ENCODE data around the gene GNA12. TPM values are rescaled to one million over a fixed set of nuclear protein-coding genes. Genes with fewer than 3 reads are reported as not detected.

Gene GNA12
- total RNA-seq, 1 donor from 2014 or later = 67.2 TPM

DNA sequence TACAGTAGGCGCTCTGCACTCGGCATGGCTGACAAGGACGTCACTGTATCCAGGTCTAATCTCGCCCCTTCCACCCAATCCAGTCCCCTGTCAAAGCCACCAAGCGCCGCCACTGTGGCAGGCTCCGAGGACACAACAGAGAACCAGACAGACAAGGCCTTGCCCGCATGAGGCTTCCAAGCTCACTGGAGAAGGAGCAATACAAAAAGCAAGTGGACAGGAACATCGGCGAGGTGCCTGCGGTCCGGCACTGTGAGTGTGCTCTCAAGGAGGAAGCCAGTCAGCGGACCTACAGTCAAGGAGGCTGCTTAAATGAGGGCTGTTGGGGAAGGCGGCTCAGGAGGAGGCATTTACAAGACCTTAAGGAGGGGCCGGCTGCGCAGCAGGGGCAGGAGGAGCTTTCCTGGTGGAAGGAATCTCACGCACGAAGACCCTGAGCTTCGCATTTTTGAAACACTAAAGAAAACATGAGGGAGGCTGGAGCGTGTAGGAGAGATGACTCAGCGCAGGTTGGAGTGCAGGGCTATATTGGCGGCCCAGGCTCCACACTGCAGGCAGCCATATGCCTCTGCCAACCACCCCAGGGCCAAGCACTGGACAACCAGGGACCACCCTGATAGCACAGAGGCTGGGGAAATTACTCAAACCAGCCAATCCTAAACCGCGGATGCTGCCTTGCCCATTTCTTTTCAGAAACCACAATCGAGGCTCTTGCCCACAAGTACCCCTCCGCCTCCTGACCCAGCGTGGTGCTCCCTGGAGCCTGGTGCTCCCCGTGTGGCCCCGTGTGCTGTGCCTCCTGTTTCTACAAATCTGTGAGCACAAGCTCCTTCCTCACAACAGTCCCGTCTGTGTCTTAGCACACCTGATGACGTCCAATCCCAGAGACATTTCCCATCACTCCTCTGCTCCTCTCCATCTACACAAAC lies 28.9 kb downstream of the GNA12 start:
- no peaks in the 10 kb centered on the region for H3K27me3 Mint-ChIP-seq (ENCODE audit: low read depth, unreplicated experiment)
- Histone ChIP-seq H3K4me2 (ENCODE audit: low read length) (peak overlapping the region; percentile 48), H3K27ac (ENCODE audit: low read depth, low read length) (peak overlapping the region; percentile 63)

DNA sequence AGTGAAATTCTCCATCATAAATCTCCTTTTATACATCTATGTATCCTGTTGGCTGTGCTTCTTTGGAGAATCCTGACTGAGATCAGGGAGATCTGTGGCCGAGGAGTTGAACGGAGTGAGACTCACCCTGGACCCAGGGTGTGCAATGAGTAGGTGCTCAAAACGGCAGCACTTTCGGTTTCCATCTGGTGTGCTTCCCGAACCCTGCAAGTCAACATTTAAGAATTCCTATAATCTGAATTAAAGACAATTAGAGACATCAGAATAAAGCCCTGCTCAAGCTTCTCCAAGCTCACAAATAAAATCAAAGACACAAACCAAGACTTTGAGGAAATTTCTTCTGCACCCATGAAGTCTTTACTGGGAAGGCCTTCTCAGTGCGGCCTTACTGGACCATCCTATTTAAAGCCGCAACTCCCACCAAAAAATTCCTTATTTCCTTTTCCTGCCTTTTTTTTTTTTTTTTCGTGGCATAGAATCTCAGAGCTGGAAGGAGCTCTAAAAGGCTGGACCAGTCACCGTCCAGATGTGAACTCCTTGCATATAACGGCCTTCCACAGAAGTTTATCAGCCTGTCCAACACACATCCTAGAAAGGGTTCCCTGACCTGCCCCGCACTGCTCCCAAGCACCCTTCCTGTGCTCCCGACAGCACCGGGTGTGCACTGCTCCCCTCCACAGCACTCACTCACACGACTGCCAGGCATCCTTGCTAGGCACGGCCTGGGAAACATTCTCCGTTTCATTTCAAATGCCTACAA lies 29.7 kb downstream of the GNA12 start:
- H3K4me3 Mint-ChIP-seq (ENCODE audit: unreplicated experiment) = no peak overlapping the region
- Histone ChIP-seq H3K4me3 (ENCODE audit: insufficient read depth, low read depth, low read length) (no peak overlapping the region), H3K36me3 (ENCODE audit: insufficient read depth, low read length) (no peaks in the 10 kb centered on the region), H4K20me1 (ENCODE audit: insufficient read depth, low read length) (peaks cover 48% of the 10 kb centered on the region), H3K27me3 (ENCODE audit: insufficient read depth, low read length) (no peaks in the 10 kb centered on the region), H2AFZ (ENCODE audit: low read depth, low read length) (no peak overlapping the region), H3K79me2 (ENCODE audit: insufficient read depth, low read length) (peaks cover 93% of the 10 kb centered on the region), H3K4me2 (ENCODE audit: low read length) (peak overlapping the region; percentile 48), H3K9me3 (ENCODE audit: insufficient read depth, low read depth, low read length) (no peaks in the 10 kb centered on the region), H3K27ac (ENCODE audit: low read depth, low read length) (peak overlapping the region; percentile 63), H3K9ac (ENCODE audit: low read length) (peak overlapping the region; percentile 32), H3K4me1 (ENCODE audit: insufficient read depth, low read length) (peaks cover 27% of the 10 kb centered on the region)
- H3K4me1 Mint-ChIP-seq (ENCODE audit: low read depth, unreplicated experiment) = peaks cover 39% of the 10 kb centered on the region
- H3K9me3 Mint-ChIP-seq (ENCODE audit: unreplicated experiment) = no peaks in the 10 kb centered on the region
- peaks cover 21% of the 10 kb centered on the region for H3K36me3 Mint-ChIP-seq (ENCODE audit: low read depth, unreplicated experiment)
- peak overlapping the region; percentile 53 for H3K27ac Mint-ChIP-seq (ENCODE audit: unreplicated experiment)
- no peaks in the 10 kb centered on the region for H3K27me3 Mint-ChIP-seq (ENCODE audit: low read depth, unreplicated experiment)
- TF ChIP-seq EZH2 (IDR thresholded peaks at IDR 0.05; ENCODE audit: insufficient read depth, low read length) = no peak
- TF ChIP-seq, protein P1, sequence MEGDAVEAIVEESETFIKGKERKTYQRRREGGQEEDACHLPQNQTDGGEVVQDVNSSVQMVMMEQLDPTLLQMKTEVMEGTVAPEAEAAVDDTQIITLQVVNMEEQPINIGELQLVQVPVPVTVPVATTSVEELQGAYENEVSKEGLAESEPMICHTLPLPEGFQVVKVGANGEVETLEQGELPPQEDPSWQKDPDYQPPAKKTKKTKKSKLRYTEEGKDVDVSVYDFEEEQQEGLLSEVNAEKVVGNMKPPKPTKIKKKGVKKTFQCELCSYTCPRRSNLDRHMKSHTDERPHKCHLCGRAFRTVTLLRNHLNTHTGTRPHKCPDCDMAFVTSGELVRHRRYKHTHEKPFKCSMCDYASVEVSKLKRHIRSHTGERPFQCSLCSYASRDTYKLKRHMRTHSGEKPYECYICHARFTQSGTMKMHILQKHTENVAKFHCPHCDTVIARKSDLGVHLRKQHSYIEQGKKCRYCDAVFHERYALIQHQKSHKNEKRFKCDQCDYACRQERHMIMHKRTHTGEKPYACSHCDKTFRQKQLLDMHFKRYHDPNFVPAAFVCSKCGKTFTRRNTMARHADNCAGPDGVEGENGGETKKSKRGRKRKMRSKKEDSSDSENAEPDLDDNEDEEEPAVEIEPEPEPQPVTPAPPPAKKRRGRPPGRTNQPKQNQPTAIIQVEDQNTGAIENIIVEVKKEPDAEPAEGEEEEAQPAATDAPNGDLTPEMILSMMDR (IDR thresholded peaks at IDR 0.05; ENCODE audit: insufficient read depth, low read depth, low read length) = no peak
- FAIRE-seq (no peak), DNase-seq (ENCODE audit: low read depth) (no peak)

More for the DNA sequence above, 28.9 kb downstream of the GNA12 start:
- FAIRE-seq (no peak), DNase-seq (ENCODE audit: low read depth) (peak; percentile 59)
- H3K36me3 ChIP-seq (ENCODE audit: insufficient read depth, low read length) = no peaks in the 10 kb centered on the region
- H3K27me3 ChIP-seq (ENCODE audit: insufficient read depth, low read length) = no peaks in the 10 kb centered on the region
- peaks cover 49% of the 10 kb centered on the region for H4K20me1 ChIP-seq (ENCODE audit: insufficient read depth, low read length)
- no peaks in the 10 kb centered on the region for H3K9me3 Mint-ChIP-seq (ENCODE audit: unreplicated experiment)
- peak overlapping the region; percentile 32 for H3K9ac ChIP-seq (ENCODE audit: low read length)
- peak overlapping the region; percentile 53 for H3K27ac Mint-ChIP-seq (ENCODE audit: unreplicated experiment)
- H3K4me3 Mint-ChIP-seq (ENCODE audit: unreplicated experiment) = peak overlapping the region; percentile 54
- H3K9me3 ChIP-seq (ENCODE audit: insufficient read depth, low read depth, low read length) = no peaks in the 10 kb centered on the region
- H3K36me3 Mint-ChIP-seq (ENCODE audit: low read depth, unreplicated experiment) = peaks cover 21% of the 10 kb centered on the region
- H3K4me1 Mint-ChIP-seq (ENCODE audit: low read depth, unreplicated experiment) = peaks cover 45% of the 10 kb centered on the region
- TF ChIP-seq, protein P1 (IDR thresholded peaks at IDR 0.05; ENCODE audit: insufficient read depth, low read depth, low read length) = peak; percentile 10
- no peak for TF ChIP-seq EZH2 (IDR thresholded peaks at IDR 0.05; ENCODE audit: insufficient read depth, low read length)
- no peak overlapping the region for H3K4me3 ChIP-seq (ENCODE audit: insufficient read depth, low read depth, low read length)
- peaks cover 93% of the 10 kb centered on the region for H3K79me2 ChIP-seq (ENCODE audit: insufficient read depth, low read length)
- peaks cover 35% of the 10 kb centered on the region for H3K4me1 ChIP-seq (ENCODE audit: insufficient read depth, low read length)
- H2AFZ ChIP-seq (ENCODE audit: low read depth, low read length) = no peak overlapping the region
